Endodermal cell (in vitro differentiated cells): ENCODE measurements around the gene RRP36. TPM values are rescaled to one million over a fixed set of nuclear protein-coding genes. Genes with fewer than 3 reads are reported as not detected.
"Not testable (repeated sequence)": the region's sequence is repeated elsewhere in the genome, so short reads cannot be mapped to it uniquely, and the experiment has no call there.

Source experiments
- DNase-seq: peaks from one replicate; pipeline ENCODE4 v3.0.0-alpha.2; 2017
- H3K27ac ChIP-seq: 2 replicates; pipeline ENCODE4 v1.5.1; 2013; ENCODE audit warnings: mild to moderate bottlenecking, low read depth, low read length, moderate library complexity
- H3K27me3 ChIP-seq: 2 replicates; pipeline ENCODE4 v1.6.1; 2013; ENCODE audit warnings: mild to moderate bottlenecking, low read length, moderate library complexity; ENCODE audit not compliant: insufficient read depth, control insufficient read depth, poor library complexity, severe bottlenecking
- H3K36me3 ChIP-seq: 2 replicates; pipeline ENCODE4 v1.7.0; 2013; ENCODE audit warnings: mild to moderate bottlenecking, low read length, moderate library complexity; ENCODE audit not compliant: control insufficient read depth, insufficient read depth
- H3K4me1 ChIP-seq: one replicate; pipeline ENCODE4 v1.7.0; 2013; ENCODE audit warnings: low read length; ENCODE audit not compliant: control insufficient read depth, insufficient read depth
- H3K4me3 ChIP-seq: 2 replicates; pipeline ENCODE4 v1.5.1; 2013; ENCODE audit warnings: mild to moderate bottlenecking, low read length, moderate library complexity
- H3K9ac ChIP-seq: 2 replicates; pipeline ENCODE4 v1.6.1; 2013; ENCODE audit warnings: mild to moderate bottlenecking, low read length, moderate library complexity; ENCODE audit not compliant: poor library complexity, severe bottlenecking; ENCODE audit errors: extremely low read depth
- H3K9me3 ChIP-seq: 2 replicates; pipeline ENCODE4 v1.6.1; 2013; ENCODE audit warnings: mild to moderate bottlenecking, low read length, moderate library complexity; ENCODE audit not compliant: control insufficient read depth
- H3K27ac Mint-ChIP-seq: 2 replicates; pipeline ENCODE4 v1.8.0; 2020; ENCODE audit warnings: mixed read lengths
- H3K27me3 Mint-ChIP-seq: 2 replicates; pipeline ENCODE4 v1.8.0; 2021; ENCODE audit warnings: mild to moderate bottlenecking, mixed read lengths; ENCODE audit not compliant: insufficient read depth
- H3K36me3 Mint-ChIP-seq: 2 replicates; pipeline ENCODE4 v1.8.0; 2020; ENCODE audit warnings: low read depth, mixed read lengths
- H3K4me1 Mint-ChIP-seq: 2 replicates; pipeline ENCODE4 v1.8.0; 2020; ENCODE audit warnings: mixed read lengths
- H3K4me3 Mint-ChIP-seq: 2 replicates; pipeline ENCODE4 v1.8.0; 2020; ENCODE audit warnings: mild to moderate bottlenecking, moderate library complexity, mixed read lengths
- H3K9me3 Mint-ChIP-seq: 2 replicates; pipeline ENCODE4 v1.8.0; 2020; ENCODE audit warnings: mild to moderate bottlenecking, mixed read lengths
- WGBS, 2 experiments: methylation state at CpG; one replicate each; pipeline versions ENCODE4 v1.1.5 to v1.1.7; 2013; ENCODE audit warnings: missing lambda C conversion rate in 2 of 2, mixed read lengths in 1 of 2; ENCODE audit not compliant: insufficient coverage in 1 of 2, insufficient read length in 1 of 2; 5-methylcytosine and 5-hydroxymethylcytosine counted together
- total RNA-seq, 2 donors: library from RNA; stranded (reverse); fragmentation: NEBNext Ultra II Directional in 1 of 2; extraction: Animal tissue kit (Norgen Biotek cat#: 25700) in 1 of 2; gene quantifications; 2 replicates in 1 of 2; 3 replicates in 1 of 2; pipeline ENCODE4 v1.2.1, GENCODE V29; 2021
- TF ChIP-seq, protein P1 (sequence below): fragments of 200-600 bp; sonication (generic); conservative IDR thresholded peaks from 2 replicates; pipeline ENCODE4 v1.5.0; 2021; ENCODE audit warnings: antibody characterized with exemption, mild to moderate bottlenecking

The RRP36 gene
- total RNA-seq, 2 donors from 2014 or later: 76.9 to 80.6 TPM

- TF ChIP-seq, protein P1, sequence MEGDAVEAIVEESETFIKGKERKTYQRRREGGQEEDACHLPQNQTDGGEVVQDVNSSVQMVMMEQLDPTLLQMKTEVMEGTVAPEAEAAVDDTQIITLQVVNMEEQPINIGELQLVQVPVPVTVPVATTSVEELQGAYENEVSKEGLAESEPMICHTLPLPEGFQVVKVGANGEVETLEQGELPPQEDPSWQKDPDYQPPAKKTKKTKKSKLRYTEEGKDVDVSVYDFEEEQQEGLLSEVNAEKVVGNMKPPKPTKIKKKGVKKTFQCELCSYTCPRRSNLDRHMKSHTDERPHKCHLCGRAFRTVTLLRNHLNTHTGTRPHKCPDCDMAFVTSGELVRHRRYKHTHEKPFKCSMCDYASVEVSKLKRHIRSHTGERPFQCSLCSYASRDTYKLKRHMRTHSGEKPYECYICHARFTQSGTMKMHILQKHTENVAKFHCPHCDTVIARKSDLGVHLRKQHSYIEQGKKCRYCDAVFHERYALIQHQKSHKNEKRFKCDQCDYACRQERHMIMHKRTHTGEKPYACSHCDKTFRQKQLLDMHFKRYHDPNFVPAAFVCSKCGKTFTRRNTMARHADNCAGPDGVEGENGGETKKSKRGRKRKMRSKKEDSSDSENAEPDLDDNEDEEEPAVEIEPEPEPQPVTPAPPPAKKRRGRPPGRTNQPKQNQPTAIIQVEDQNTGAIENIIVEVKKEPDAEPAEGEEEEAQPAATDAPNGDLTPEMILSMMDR: no peak
- no peak overlapping the region for H3K27ac ChIP-seq
- peaks cover 28% of the 10 kb centered on the region for H3K4me1 Mint-ChIP-seq
- DNase-seq: no peak
- no peaks in the 10 kb centered on the region for H3K9me3 ChIP-seq
- H3K27me3 ChIP-seq: no peaks in the 10 kb centered on the region
- 95 to 96% methylated on average over 4 to 5 of the region's 5 CpGs for WGBS, 2 experiments
- no peak overlapping the region for H3K27ac Mint-ChIP-seq
- no peak overlapping the region for H3K9ac ChIP-seq
- H3K36me3 ChIP-seq: peaks cover 36% of the 10 kb centered on the region
- no peak overlapping the region for H3K4me3 Mint-ChIP-seq
- peaks cover 9% of the 10 kb centered on the region for H3K4me1 ChIP-seq
- no peak overlapping the region for H3K4me3 ChIP-seq
- no peaks in the 10 kb centered on the region for H3K27me3 Mint-ChIP-seq
- H3K36me3 Mint-ChIP-seq: peaks cover 44% of the 10 kb centered on the region
- no peaks in the 10 kb centered on the region for H3K9me3 Mint-ChIP-seq
Observed at GRCh38 chr6:42989923-42990322, 31.5 kb upstream of the RRP36 start.

DNA sequence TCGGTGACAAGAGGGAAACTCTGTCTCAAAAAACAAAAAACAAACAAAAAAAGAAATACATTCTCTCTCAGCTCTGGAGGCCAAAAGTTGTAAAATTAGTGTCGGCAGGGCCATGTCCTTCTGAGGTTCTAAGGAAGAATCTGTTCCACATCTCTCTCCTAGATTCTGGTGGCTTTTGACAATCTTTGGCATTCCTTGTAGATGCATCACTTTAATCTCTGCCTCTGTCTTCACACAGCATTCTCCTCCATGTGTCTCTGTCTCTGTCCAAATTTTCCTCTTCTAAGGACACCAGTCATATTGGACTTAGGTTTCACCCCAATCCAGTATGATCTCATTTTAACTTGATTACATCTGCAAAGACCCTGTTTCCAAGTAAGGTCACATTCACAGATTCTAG, 28.0 kb upstream of the RRP36 start:
- H3K27ac Mint-ChIP-seq: no peak overlapping the region
- H3K4me1 Mint-ChIP-seq: peaks cover under 1% of the 10 kb centered on the region
- TF ChIP-seq, protein P1: no peak
- H3K27me3 ChIP-seq: no peaks in the 10 kb centered on the region
- H3K4me3 Mint-ChIP-seq: no peak overlapping the region
- no peaks in the 10 kb centered on the region for H3K9me3 ChIP-seq
- no peak overlapping the region for H3K27ac ChIP-seq
- peaks cover 46% of the 10 kb centered on the region for H3K36me3 Mint-ChIP-seq
- DNase-seq: no peak
- H3K36me3 ChIP-seq: peaks cover 35% of the 10 kb centered on the region
- H3K4me3 ChIP-seq: no peak overlapping the region
- 93 to 98% methylated on average over 1 to 2 of the region's 2 CpGs for WGBS, 2 experiments
- no peaks in the 10 kb centered on the region for H3K9me3 Mint-ChIP-seq
- H3K27me3 Mint-ChIP-seq: no peaks in the 10 kb centered on the region
- no peaks in the 10 kb centered on the region for H3K4me1 ChIP-seq
- H3K9ac ChIP-seq: no peak overlapping the region

GRCh38 chr6:42996513-42996912, 24.9 kb upstream of the RRP36 start:
- no peak overlapping the region for H3K27ac ChIP-seq
- no peak overlapping the region for H3K9ac ChIP-seq
- H3K27ac Mint-ChIP-seq: no peak overlapping the region

DNA sequence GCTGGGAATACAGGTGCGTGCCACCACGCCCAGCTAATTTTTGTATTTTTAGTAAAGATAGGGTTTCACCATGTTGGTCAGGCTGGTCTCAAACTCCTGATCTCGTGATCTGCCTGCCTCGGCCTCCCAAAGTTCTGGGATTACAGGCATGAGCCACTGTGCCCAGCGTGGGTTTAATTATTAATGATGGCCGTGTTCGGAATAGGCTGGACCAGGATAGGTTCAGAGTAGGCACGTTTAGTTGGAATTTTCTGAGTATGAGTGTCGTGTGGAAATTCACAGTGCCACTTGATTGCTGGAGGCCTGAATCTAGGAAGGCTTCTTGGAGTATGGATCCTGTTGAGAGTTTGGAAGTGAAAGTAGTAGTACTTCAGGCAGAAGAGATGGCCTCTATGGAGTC, 23.2 kb upstream of the RRP36 start:
- H3K4me3 ChIP-seq, H3K27ac Mint-ChIP-seq, H3K9me3 ChIP-seq, H3K4me1 ChIP-seq, H3K9me3 Mint-ChIP-seq, DNase-seq, H3K9ac ChIP-seq, H3K27ac ChIP-seq, H3K4me3 Mint-ChIP-seq, H3K27me3 ChIP-seq, H3K36me3 ChIP-seq, H3K4me1 Mint-ChIP-seq, H3K27me3 Mint-ChIP-seq: not testable (repeated sequence)
- 90 to 94% methylated on average over 9 of the region's 9 CpGs for WGBS, 2 experiments
- H3K36me3 Mint-ChIP-seq: peaks cover 21% of the 10 kb centered on the region

More at GRCh38 chr6:42996513-42996912, 24.9 kb upstream of the RRP36 start:
- H3K9me3 Mint-ChIP-seq: no peaks in the 10 kb centered on the region
- no peaks in the 10 kb centered on the region for H3K27me3 Mint-ChIP-seq
- Histone ChIP-seq H3K27me3 (no peaks in the 10 kb centered on the region), H3K9me3 (no peaks in the 10 kb centered on the region), H3K4me3 (no peak overlapping the region), H3K4me1 (no peaks in the 10 kb centered on the region), H3K36me3 (peaks cover 9% of the 10 kb centered on the region)
- DNase-seq: no peak
- no peak overlapping the region for H3K4me3 Mint-ChIP-seq
- peaks cover 22% of the 10 kb centered on the region for H3K36me3 Mint-ChIP-seq
- TF ChIP-seq, protein P1: peak; percentile 18
- H3K4me1 Mint-ChIP-seq: no peaks in the 10 kb centered on the region
